ENCODE data around the gene MACROH2A1. TPM values are rescaled to one million over a fixed set of nuclear protein-coding genes. Genes with fewer than 3 reads are reported as not detected.

Gene MACROH2A1
- total and polyA plus RNA-seq, 9 of the 15 experiments (the other 6 are each of a cell fraction or from before 2014, with no cell fraction given) = 44.9 to 289 (median 193) TPM

GRCh38 chr5:135398855-135399793, at the start of gene MACROH2A1 (continued):
- TF ChIP-seq ZMIZ1 (IDR thresholded peaks at IDR 0.05; ENCODE audit: low read depth in 2 of 2, low read length in 2 of 2) = 0 out of 4 replicates have a peak, but pooled peaks of 1 of the 2 experiments have one; percentile 39
- no peak for TF ChIP-seq ZNF407 (IDR thresholded peaks at IDR 0.05; ENCODE audit: low read depth)
- TF ChIP-seq STAT6 (CRISPR knock-in tag; IDR thresholded peaks at IDR 0.05) = 0 out of 2 replicates have a peak, but pooled peaks have one; percentile 81
- TF ChIP-seq NR2C2 (CRISPR knock-in tag; IDR thresholded peaks at IDR 0.05) = peak; percentile 90
- TF ChIP-seq NR2C2 (tag; IDR thresholded peaks at IDR 0.05) = peak; percentile 98
- no peak for TF ChIP-seq KHSRP (IDR thresholded peaks at IDR 0.05)
- no peak for TF ChIP-seq THAP7 (CRISPR knock-in tag; IDR thresholded peaks at IDR 0.05)
- TF ChIP-seq ZC3H4 (CRISPR knock-in tag; IDR thresholded peaks at IDR 0.05; ENCODE audit: borderline replicate concordance) = peak; percentile 74; the same call in 1 of the 2 replicates

Measured in K562 (cell line).